GM23248 (cell line): ENCODE results near the gene PCBP1. TPM values are rescaled to one million over a fixed set of nuclear protein-coding genes. Genes with fewer than 3 reads are reported as not detected.

Source experiments
- DNase-seq: peaks from one replicate; pipeline ENCODE4 v3.0.0-alpha.2; 2015
- H2AFZ ChIP-seq: fragments of 200-600 bp; sonication (generic); 2 replicates; pipeline ENCODE4 v1.6.1; 2016; ENCODE audit warnings: antibody characterized with exemption
- H3F3A ChIP-seq: fragments of 200-600 bp; sonication (generic); 2 replicates; pipeline ENCODE4 v1.6.1; 2016; ENCODE audit warnings: mild to moderate bottlenecking, antibody characterized with exemption, mixed run types; ENCODE audit not compliant: insufficient read depth
- H3K27ac ChIP-seq: fragments of 200-600 bp; sonication (generic); 2 replicates; pipeline ENCODE4 v1.5.1; 2016; ENCODE audit warnings: mild to moderate bottlenecking
- H3K27me3 ChIP-seq: fragments of 200-600 bp; sonication (generic); replicated peaks from 2 replicates; pipeline ENCODE4 v1.6.1; 2016; ENCODE audit warnings: mild to moderate bottlenecking; ENCODE audit not compliant: insufficient read depth
- H3K36me3 ChIP-seq: fragments of 200-600 bp; sonication (generic); 2 replicates; pipeline ENCODE4 v1.6.1; 2016; ENCODE audit warnings: low read depth, mild to moderate bottlenecking
- H3K4me1 ChIP-seq: fragments of 200-600 bp; sonication (generic); 2 replicates; pipeline ENCODE4 v1.6.1; 2016; ENCODE audit warnings: mild to moderate bottlenecking; ENCODE audit not compliant: insufficient read depth
- H3K4me2 ChIP-seq: fragments of 200-600 bp; sonication (generic); one replicate; pipeline ENCODE4 v1.6.1; 2016; ENCODE audit warnings: mild to moderate bottlenecking; ENCODE audit not compliant: unreplicated experiment
- H3K4me3 ChIP-seq: fragments of 200-600 bp; sonication (generic); 2 replicates; pipeline ENCODE4 v1.5.1; 2016; ENCODE audit warnings: mild to moderate bottlenecking
- H3K79me2 ChIP-seq: fragments of 200-600 bp; sonication (generic); 2 replicates; pipeline ENCODE4 v1.6.1; 2016; ENCODE audit warnings: mild to moderate bottlenecking; ENCODE audit not compliant: insufficient read depth
- H3K9ac ChIP-seq: fragments of 200-600 bp; sonication (generic); 2 replicates; pipeline ENCODE4 v1.6.1; 2016; ENCODE audit warnings: mild to moderate bottlenecking
- H3K9me2 ChIP-seq: fragments of 200-600 bp; sonication (generic); 2 replicates; pipeline ENCODE4 v1.6.1; 2016; ENCODE audit warnings: mixed run types, mild to moderate bottlenecking, moderate library complexity; ENCODE audit not compliant: insufficient read depth
- H3K9me3 ChIP-seq: fragments of 200-600 bp; sonication (generic); one replicate; pipeline ENCODE4 v1.6.1; 2017; ENCODE audit warnings: low read depth
- H4K20me1 ChIP-seq: fragments of 200-600 bp; sonication (generic); 2 replicates; pipeline ENCODE4 v1.6.0; 2016; ENCODE audit not compliant: insufficient read depth
- EZH2 ChIP-seq: fragments of 200-600 bp; sonication (generic); IDR thresholded peaks from 2 replicates; pipeline ENCODE4 v1.6.1; 2018; ENCODE audit warnings: antibody characterized with exemption, mild to moderate bottlenecking; ENCODE audit not compliant: insufficient read depth, poor library complexity, severe bottlenecking
- EZH2phosphoT487 ChIP-seq: fragments of 200-600 bp; sonication (generic); IDR thresholded peaks from 2 replicates; pipeline ENCODE4 v1.6.1; 2018; ENCODE audit warnings: antibody characterized with exemption, moderate library complexity, mild to moderate bottlenecking, low read depth; ENCODE audit not compliant: insufficient read depth
- WGBS, 2 experiments: methylation state at CpG; one replicate each; pipeline ENCODE4 v1.1.6; 2015 to 2017; ENCODE audit warnings: low lambda C conversion rate in 2 of 2, low coverage in 1 of 2; ENCODE audit errors: missing lambda C conversion rate in 2 of 2; 5-methylcytosine and 5-hydroxymethylcytosine counted together
- in situ Hi-C: fragments of 300-500 bp; cut with MboI; formaldehyde crosslinking; loops from 2 replicates; pipeline ENCODE4 v1.15.0; 2020
- polyA plus RNA-seq: library from polyadenylated mRNA; unstranded; fragments of >200 nt; fragmentation: Nextera tagmentation; extraction: Ambion mirVana; gene quantifications from 2 replicates; pipeline ENCODE4 v1.2.1, GENCODE V29; 2016
- total RNA-seq: library from RNA; depleted of rRNA; stranded (reverse); fragments of >200 nt; shearing (Covaris generic); gene quantifications from 2 replicates; pipeline ENCODE4 v1.2.3, GENCODE V29; 2014; rRNA removed

PCBP1 gene
- total RNA-seq: 23.8 and 29.8 TPM in 2 replicates
- polyA plus RNA-seq: 163 and 167 TPM in 2 replicates

- Histone ChIP-seq H2AFZ (peak within 1 kb of the TSS; percentile 96), H3K4me2 (peak within 1 kb of the TSS; percentile 100), H3K27me3 (no peaks in the 10 kb centered on the region), H3K79me2 (peaks cover 49% of the 10 kb centered on the region), H3K9me2 (no peaks in the 10 kb centered on the region), H3K36me3 (peaks cover 8% of the 10 kb centered on the region; the same call in 1 of the 2 replicates), H3K4me1 (peaks cover 25% of the 10 kb centered on the region), H4K20me1 (no peaks in the 10 kb centered on the region), H3K9ac (peak within 1 kb of the TSS; percentile 98), H3K9me3 (no peaks in the 10 kb centered on the region), H3K27ac (peak within 1 kb of the TSS; percentile 100), H3F3A (peaks cover 44% of the 10 kb centered on the region), H3K4me3 (peak within 1 kb of the TSS; percentile 96)
- DNase-seq: peak; percentile 97
- TF ChIP-seq EZH2phosphoT487 (no peak), EZH2 (no peak)
- 0 to 1% methylated on average over 39 to 63 of the region's 94 CpGs for WGBS, 2 experiments
- in situ Hi-C loops: no loop called here
These were observed at the start of gene PCBP1 for GRCh38 chr2:70086838-70087701. Gene PCBP1, plus strand, starts transcription at chr2:70087477. Its CDS starts 267 bp downstream, at chr2:70087744.

- Histone ChIP-seq H3K27me3 (no peaks in the 10 kb centered on the region), H4K20me1 (no peaks in the 10 kb centered on the region), H3K9me2 (0 out of 2 replicates have a peak, but pooled peaks cover 3% of the 10 kb centered on the region), H3K79me2 (no peaks in the 10 kb centered on the region), H3K27ac (no peak overlapping the region), H3K4me3 (no peak overlapping the region), H3F3A (peaks cover 26% of the 10 kb centered on the region), H3K4me2 (no peak overlapping the region), H2AFZ (no peak overlapping the region), H3K36me3 (no peaks in the 10 kb centered on the region), H3K9ac (no peak overlapping the region), H3K4me1 (peaks cover 26% of the 10 kb centered on the region), H3K9me3 (no peaks in the 10 kb centered on the region)
- TF ChIP-seq EZH2 (no peak), EZH2phosphoT487 (no peak)
- in situ Hi-C loops: no loop called here
- no peak for DNase-seq
- 90 to 93% methylated on average over 2 of the region's 2 CpGs for WGBS, 2 experiments
These were observed 47.9 kb upstream of the PCBP1 start for GRCh38 chr2:70039366-70039765.

DNA sequence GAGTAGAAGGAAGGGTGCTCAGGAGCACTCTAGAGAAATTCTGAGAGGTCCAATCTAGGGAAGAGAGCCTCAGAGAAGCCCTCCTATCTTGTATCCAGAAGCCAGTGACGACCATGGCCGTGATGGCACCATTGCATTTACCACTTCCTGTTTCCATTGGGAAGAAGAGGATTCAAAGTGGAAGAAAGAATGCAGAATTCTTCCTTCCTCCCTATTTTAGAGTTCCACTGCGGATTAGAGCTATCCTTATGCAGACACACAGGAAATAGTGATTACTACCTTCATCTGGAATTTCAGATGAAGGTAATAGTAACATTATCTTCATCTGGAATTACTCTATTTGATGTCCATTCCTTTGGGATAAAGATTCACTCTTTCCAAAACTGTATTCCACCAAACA lies 45.6 kb upstream of the PCBP1 start:
- in situ Hi-C loops: no loop called here
- peak overlapping the region; percentile 44 for H2AFZ ChIP-seq
- peak; percentile 23 for DNase-seq
- no peaks in the 10 kb centered on the region; the same call in 1 of the 2 replicates for H3K36me3 ChIP-seq
- no peaks in the 10 kb centered on the region for H3K27me3 ChIP-seq
- TF ChIP-seq EZH2: no peak
- no peak for TF ChIP-seq EZH2phosphoT487
- peaks cover 14% of the 10 kb centered on the region for H3K4me1 ChIP-seq
- H3K27ac ChIP-seq: peak overlapping the region; percentile 15
- H4K20me1 ChIP-seq: no peaks in the 10 kb centered on the region
- no peaks in the 10 kb centered on the region for H3K79me2 ChIP-seq
- no peak overlapping the region for H3K9ac ChIP-seq
- peak overlapping the region; percentile 16 for H3K4me2 ChIP-seq
- peaks cover 15% of the 10 kb centered on the region for H3F3A ChIP-seq
- no peak overlapping the region for H3K4me3 ChIP-seq
- no peaks in the 10 kb centered on the region for H3K9me3 ChIP-seq
- WGBS, 2 experiments: 38 to 48% methylated on average over 3 of the region's 3 CpGs
- 0 out of 2 replicates have a peak, but pooled peaks cover 3% of the 10 kb centered on the region for H3K9me2 ChIP-seq

DNA sequence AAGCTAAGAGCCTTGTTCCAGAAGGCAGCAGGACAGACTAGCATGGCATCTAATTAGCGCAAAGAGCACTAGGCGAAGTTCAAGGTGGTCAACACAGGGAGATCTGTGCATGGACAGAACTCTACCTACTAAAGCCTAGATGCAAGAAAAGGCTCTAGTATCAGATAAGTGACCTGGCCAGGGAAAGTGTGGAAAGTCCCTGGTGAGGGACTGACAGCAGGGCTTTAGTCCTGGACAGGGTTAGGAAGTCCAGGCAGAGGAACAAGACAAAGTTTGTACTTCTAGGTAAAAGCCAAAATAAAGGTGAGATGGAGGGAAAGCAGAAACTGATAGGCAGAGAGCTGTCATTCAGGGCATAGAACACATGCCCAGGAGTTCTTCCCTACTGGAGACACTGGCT lies 45.0 kb upstream of the PCBP1 start:
- Histone ChIP-seq H3K36me3 (no peaks in the 10 kb centered on the region; the same call in 1 of the 2 replicates), H3K9me2 (0 out of 2 replicates have a peak, but pooled peaks cover 3% of the 10 kb centered on the region), H3K4me1 (peaks cover 14% of the 10 kb centered on the region), H3K4me2 (no peak overlapping the region), H3K27ac (peak overlapping the region; percentile 15; the same call in 1 of the 2 replicates), H3K9ac (no peak overlapping the region), H3K27me3 (no peaks in the 10 kb centered on the region), H3K79me2 (no peaks in the 10 kb centered on the region), H3K4me3 (no peak overlapping the region), H3K9me3 (no peaks in the 10 kb centered on the region), H4K20me1 (no peaks in the 10 kb centered on the region), H2AFZ (no peak overlapping the region), H3F3A (peaks cover 15% of the 10 kb centered on the region)
- TF ChIP-seq EZH2 (no peak), EZH2phosphoT487 (no peak)
- in situ Hi-C loops: no loop called here
- WGBS, 2 experiments: 98 to 100% methylated on average over 2 of the region's 2 CpGs
- DNase-seq: no peak
